ENCODE results near the gene SMPD3.

- TF ChIP-seq, protein P1, sequence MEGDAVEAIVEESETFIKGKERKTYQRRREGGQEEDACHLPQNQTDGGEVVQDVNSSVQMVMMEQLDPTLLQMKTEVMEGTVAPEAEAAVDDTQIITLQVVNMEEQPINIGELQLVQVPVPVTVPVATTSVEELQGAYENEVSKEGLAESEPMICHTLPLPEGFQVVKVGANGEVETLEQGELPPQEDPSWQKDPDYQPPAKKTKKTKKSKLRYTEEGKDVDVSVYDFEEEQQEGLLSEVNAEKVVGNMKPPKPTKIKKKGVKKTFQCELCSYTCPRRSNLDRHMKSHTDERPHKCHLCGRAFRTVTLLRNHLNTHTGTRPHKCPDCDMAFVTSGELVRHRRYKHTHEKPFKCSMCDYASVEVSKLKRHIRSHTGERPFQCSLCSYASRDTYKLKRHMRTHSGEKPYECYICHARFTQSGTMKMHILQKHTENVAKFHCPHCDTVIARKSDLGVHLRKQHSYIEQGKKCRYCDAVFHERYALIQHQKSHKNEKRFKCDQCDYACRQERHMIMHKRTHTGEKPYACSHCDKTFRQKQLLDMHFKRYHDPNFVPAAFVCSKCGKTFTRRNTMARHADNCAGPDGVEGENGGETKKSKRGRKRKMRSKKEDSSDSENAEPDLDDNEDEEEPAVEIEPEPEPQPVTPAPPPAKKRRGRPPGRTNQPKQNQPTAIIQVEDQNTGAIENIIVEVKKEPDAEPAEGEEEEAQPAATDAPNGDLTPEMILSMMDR (IDR thresholded peaks at IDR 0.05), result no peak
- TF ChIP-seq, protein P2, sequence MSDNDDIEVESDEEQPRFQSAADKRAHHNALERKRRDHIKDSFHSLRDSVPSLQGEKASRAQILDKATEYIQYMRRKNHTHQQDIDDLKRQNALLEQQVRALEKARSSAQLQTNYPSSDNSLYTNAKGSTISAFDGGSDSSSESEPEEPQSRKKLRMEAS (CRISPR knock-in tag; IDR thresholded peaks at IDR 0.05), result no peak
Measured at GRCh38 chr16:68347605-68348004, 100.7 kb downstream of the SMPD3 start.

Data from WTC11 (cell line).